ENCODE data around the gene ZCCHC17.

The ZCCHC17 gene

DNA sequence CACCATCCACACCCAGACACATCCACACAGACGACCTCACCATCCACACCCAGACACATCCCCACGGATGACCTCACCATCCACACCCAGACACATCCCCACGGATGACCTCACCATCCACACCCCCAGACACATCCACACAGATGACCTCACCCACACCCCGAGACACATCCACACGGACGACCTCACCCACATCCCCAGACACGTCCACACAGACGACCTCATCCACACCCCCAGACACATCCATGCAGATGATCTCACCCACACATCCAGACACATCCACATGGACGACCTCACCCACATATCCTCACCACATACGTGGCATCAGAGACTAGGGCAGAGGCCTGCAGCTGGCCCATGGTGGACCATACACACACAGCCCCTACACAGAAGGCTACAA, 90.8 kb downstream of the ZCCHC17 start:
- no peak for DNase-seq
- Histone ChIP-seq H3K9me2 (replicated peaks; ENCODE audit: insufficient read depth, low read length) (no peaks in the 10 kb centered on the region), H3K36me3 (replicated peaks; ENCODE audit: insufficient read depth, low read length) (no peaks in the 10 kb centered on the region), H3K9ac (ENCODE audit: low read length) (no peak overlapping the region), H3K4me2 (ENCODE audit: low read depth, low read length) (no peak overlapping the region), H3K9me3 (replicated peaks; ENCODE audit: insufficient read depth, low read length) (no peaks in the 10 kb centered on the region), H3K4me1 (ENCODE audit: low read length) (no peaks in the 10 kb centered on the region), H3K27ac (ENCODE audit: low read length) (no peak overlapping the region), H3K4me3 (ENCODE audit: low read length) (no peak overlapping the region), H4K20me1 (ENCODE audit: insufficient read depth, low read length) (no peaks in the 10 kb centered on the region), H3K27me3 (replicated peaks; ENCODE audit: insufficient read depth, low read length) (0 out of 2 replicates have a peak, but pooled peaks cover 4% of the 10 kb centered on the region), H3K79me2 (ENCODE audit: low read length) (no peaks in the 10 kb centered on the region), H3F3A (ENCODE audit: insufficient read depth, low read length) (no peaks in the 10 kb centered on the region), H2AFZ (ENCODE audit: low read length) (no peak overlapping the region)
- TF ChIP-seq, protein P1, sequence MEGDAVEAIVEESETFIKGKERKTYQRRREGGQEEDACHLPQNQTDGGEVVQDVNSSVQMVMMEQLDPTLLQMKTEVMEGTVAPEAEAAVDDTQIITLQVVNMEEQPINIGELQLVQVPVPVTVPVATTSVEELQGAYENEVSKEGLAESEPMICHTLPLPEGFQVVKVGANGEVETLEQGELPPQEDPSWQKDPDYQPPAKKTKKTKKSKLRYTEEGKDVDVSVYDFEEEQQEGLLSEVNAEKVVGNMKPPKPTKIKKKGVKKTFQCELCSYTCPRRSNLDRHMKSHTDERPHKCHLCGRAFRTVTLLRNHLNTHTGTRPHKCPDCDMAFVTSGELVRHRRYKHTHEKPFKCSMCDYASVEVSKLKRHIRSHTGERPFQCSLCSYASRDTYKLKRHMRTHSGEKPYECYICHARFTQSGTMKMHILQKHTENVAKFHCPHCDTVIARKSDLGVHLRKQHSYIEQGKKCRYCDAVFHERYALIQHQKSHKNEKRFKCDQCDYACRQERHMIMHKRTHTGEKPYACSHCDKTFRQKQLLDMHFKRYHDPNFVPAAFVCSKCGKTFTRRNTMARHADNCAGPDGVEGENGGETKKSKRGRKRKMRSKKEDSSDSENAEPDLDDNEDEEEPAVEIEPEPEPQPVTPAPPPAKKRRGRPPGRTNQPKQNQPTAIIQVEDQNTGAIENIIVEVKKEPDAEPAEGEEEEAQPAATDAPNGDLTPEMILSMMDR (IDR thresholded peaks at IDR 0.05; ENCODE audit: low read length) = no peak
- TF ChIP-seq EZH2 (optimal IDR thresholded peaks at IDR 0.05; ENCODE audit: low read depth, low read length) (no peak), EZH2phosphoT487 (IDR thresholded peaks at IDR 0.05; ENCODE audit: low read length) (no peak)

- no peak overlapping the region for H2AFZ ChIP-seq (ENCODE audit: low read length)
- peaks cover 8% of the 10 kb centered on the region; the same call in 1 of the 2 replicates for H3F3A ChIP-seq (ENCODE audit: insufficient read depth, low read length)
- no peaks in the 10 kb centered on the region for H3K79me2 ChIP-seq (ENCODE audit: low read length)
- H3K9ac ChIP-seq (ENCODE audit: low read length) = no peak overlapping the region
- H3K36me3 ChIP-seq (replicated peaks; ENCODE audit: insufficient read depth, low read length) = no peaks in the 10 kb centered on the region
- no peak overlapping the region for H3K4me2 ChIP-seq (ENCODE audit: low read depth, low read length)
- no peaks in the 10 kb centered on the region for H4K20me1 ChIP-seq (ENCODE audit: insufficient read depth, low read length)
- H3K4me3 ChIP-seq (ENCODE audit: low read length) = no peak overlapping the region
- no peaks in the 10 kb centered on the region for H3K9me3 ChIP-seq (replicated peaks; ENCODE audit: insufficient read depth, low read length)
- no peak overlapping the region for H3K27ac ChIP-seq (ENCODE audit: low read length)
- TF ChIP-seq, protein P1 (IDR thresholded peaks at IDR 0.05; ENCODE audit: low read length) = no peak
- TF ChIP-seq EZH2 (optimal IDR thresholded peaks at IDR 0.05; ENCODE audit: low read depth, low read length) (no peak), EZH2phosphoT487 (IDR thresholded peaks at IDR 0.05; ENCODE audit: low read length) (no peak)
- no peak for DNase-seq
- H3K9me2 ChIP-seq (replicated peaks; ENCODE audit: insufficient read depth, low read length) = no peaks in the 10 kb centered on the region
- H3K4me1 ChIP-seq (ENCODE audit: low read length) = 0 out of 2 replicates have a peak, but pooled peaks cover 3% of the 10 kb centered on the region
- H3K27me3 ChIP-seq (replicated peaks; ENCODE audit: insufficient read depth, low read length) = 0 out of 2 replicates have a peak, but pooled peaks cover 4% of the 10 kb centered on the region
Observed at GRCh38 chr1:31389616-31390015, 92.8 kb downstream of the ZCCHC17 start.

GRCh38 chr1:31390071-31390470, 93.2 kb downstream of the ZCCHC17 start:
- Histone ChIP-seq H3K27ac (ENCODE audit: low read length) (no peak overlapping the region), H3F3A (ENCODE audit: insufficient read depth, low read length) (peaks cover 9% of the 10 kb centered on the region; the same call in 1 of the 2 replicates), H3K79me2 (ENCODE audit: low read length) (no peaks in the 10 kb centered on the region), H3K4me2 (ENCODE audit: low read depth, low read length) (no peak overlapping the region), H4K20me1 (ENCODE audit: insufficient read depth, low read length) (no peaks in the 10 kb centered on the region), H3K9ac (ENCODE audit: low read length) (no peak overlapping the region), H2AFZ (ENCODE audit: low read length) (no peak overlapping the region), H3K36me3 (replicated peaks; ENCODE audit: insufficient read depth, low read length) (no peaks in the 10 kb centered on the region), H3K4me1 (ENCODE audit: low read length) (0 out of 2 replicates have a peak, but pooled peaks cover 3% of the 10 kb centered on the region), H3K9me2 (replicated peaks; ENCODE audit: insufficient read depth, low read length) (no peaks in the 10 kb centered on the region), H3K27me3 (replicated peaks; ENCODE audit: insufficient read depth, low read length) (0 out of 2 replicates have a peak, but pooled peaks cover 4% of the 10 kb centered on the region), H3K4me3 (ENCODE audit: low read length) (no peak overlapping the region), H3K9me3 (replicated peaks; ENCODE audit: insufficient read depth, low read length) (no peaks in the 10 kb centered on the region)
- TF ChIP-seq EZH2phosphoT487 (IDR thresholded peaks at IDR 0.05; ENCODE audit: low read length) (no peak), EZH2 (optimal IDR thresholded peaks at IDR 0.05; ENCODE audit: low read depth, low read length) (no peak)
- TF ChIP-seq, protein P1 (IDR thresholded peaks at IDR 0.05; ENCODE audit: low read length) = no peak
- no peak for DNase-seq

Data from MM.1S (cell line).